IPS-20b (cell line): ENCODE results near the gene PLEKHM2.

Experiments used
- H3K27ac ChIP-seq: one replicate; pipeline ENCODE4 v1.5.1; 2013; ENCODE audit warnings: low read length
- H3K27me3 ChIP-seq: 2 replicates; pipeline ENCODE4 v1.6.1; 2013; ENCODE audit warnings: mild to moderate bottlenecking, low read length, inconsistent platforms; ENCODE audit not compliant: insufficient read depth
- H3K36me3 ChIP-seq: 2 replicates; pipeline ENCODE4 v1.6.1; 2013; ENCODE audit warnings: low read depth, mild to moderate bottlenecking, inconsistent platforms, low read length, moderate library complexity; ENCODE audit not compliant: insufficient read depth
- H3K4me1 ChIP-seq: 2 replicates; pipeline ENCODE4 v1.6.1; 2013; ENCODE audit warnings: mild to moderate bottlenecking, control low read depth, inconsistent platforms, low read length, moderate library complexity; ENCODE audit not compliant: insufficient read depth
- H3K4me3 ChIP-seq: 2 replicates; pipeline ENCODE4 v1.5.1; 2013; ENCODE audit warnings: mild to moderate bottlenecking, low read length, inconsistent platforms
- H3K9ac ChIP-seq: 2 replicates; pipeline ENCODE4 v1.6.1; 2013; ENCODE audit warnings: low read depth, mild to moderate bottlenecking, inconsistent platforms, low read length, moderate library complexity
- H3K9me3 ChIP-seq: 2 replicates; pipeline ENCODE4 v1.6.1; 2013; ENCODE audit warnings: mild to moderate bottlenecking, low read depth, low read length, inconsistent platforms; ENCODE audit not compliant: insufficient read depth

Gene PLEKHM2

DNA sequence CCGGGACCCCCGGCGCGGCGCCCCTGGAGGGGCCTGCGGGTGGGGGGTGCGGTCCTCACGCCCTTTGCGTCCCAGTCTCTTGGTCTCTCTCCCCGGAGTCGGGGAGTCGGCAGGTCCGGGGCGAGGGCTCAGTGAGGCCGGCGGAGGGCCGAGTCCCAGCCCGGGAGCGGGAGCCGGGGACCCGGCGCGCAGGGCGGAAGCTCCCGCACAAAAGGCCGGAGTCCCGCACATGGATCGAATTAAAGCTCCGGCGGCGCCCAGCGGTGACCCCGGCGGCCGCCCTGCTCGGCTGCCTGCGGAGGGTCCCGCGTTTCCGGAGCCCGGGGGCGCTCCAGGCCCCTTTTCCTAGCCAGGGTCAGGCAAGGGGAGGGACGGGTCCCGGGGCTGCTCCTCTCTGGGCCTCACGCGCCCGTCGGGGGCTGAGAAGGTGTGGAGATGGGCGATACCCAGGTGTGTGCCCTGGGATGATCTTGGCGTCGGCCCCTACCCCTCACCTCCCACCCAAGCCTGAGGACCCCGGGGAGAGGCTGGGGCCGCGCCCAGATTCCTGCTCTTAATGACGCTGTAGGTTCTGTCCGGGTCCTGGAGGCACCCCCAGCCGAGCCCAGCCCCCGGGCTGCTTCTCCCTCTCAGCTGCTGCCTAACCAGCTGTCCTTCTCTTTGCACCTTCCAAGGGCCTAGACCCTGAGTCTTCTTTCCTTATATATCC lies 75.0 kb downstream of the PLEKHM2 start:
- Histone ChIP-seq H3K27me3 (peaks cover 30% of the 10 kb centered on the region), H3K36me3 (peaks cover 6% of the 10 kb centered on the region; the same call in 1 of the 2 replicates), H3K27ac (no peak overlapping the region), H3K4me3 (peak overlapping the region; percentile 86), H3K9ac (peak overlapping the region; percentile 88), H3K9me3 (no peaks in the 10 kb centered on the region), H3K4me1 (peaks cover 28% of the 10 kb centered on the region)

DNA sequence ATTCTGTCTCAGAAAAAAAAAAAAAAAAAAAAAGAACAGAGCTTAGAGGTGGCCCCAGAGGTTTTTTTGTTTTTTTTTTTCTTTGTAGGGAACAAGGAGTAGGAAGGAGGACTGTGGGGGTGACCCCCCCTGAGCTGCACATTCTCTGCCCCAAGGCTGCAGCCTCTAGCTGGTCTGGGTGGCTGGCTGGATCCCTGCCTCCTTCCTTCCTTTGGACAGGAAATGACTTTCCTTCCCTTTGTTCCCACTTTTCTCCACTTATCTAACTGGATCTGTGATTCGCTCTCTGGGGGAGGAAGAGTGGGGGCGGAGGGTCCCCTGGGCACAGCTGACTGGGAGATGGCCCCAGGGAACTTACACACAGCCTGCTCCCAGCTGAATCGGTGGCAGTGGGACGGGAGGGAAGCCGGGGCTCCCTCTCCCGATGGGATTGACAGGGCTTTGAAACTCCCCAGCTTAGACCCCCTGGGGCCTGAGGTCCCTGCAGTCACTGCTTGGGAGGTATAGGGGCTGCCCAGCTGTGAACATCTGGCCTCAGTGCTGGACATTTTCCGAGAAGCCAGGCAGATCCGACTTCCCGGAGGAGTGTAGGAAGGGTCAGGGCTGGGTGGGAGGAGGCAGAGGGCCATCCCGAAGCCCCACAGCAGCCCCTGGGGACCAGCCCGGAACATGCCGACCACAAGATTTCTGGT lies 76.5 kb downstream of the PLEKHM2 start:
- H3K9ac ChIP-seq = peak overlapping the region; percentile 88; the same call in 1 of the 2 replicates
- no peaks in the 10 kb centered on the region for H3K9me3 ChIP-seq
- H3K36me3 ChIP-seq = peaks cover 22% of the 10 kb centered on the region
- H3K27me3 ChIP-seq = peaks cover 25% of the 10 kb centered on the region
- H3K4me1 ChIP-seq = peaks cover 23% of the 10 kb centered on the region
- H3K4me3 ChIP-seq = peak overlapping the region; percentile 52; the same call in 1 of the 2 replicates
- H3K27ac ChIP-seq = no peak overlapping the region

DNA sequence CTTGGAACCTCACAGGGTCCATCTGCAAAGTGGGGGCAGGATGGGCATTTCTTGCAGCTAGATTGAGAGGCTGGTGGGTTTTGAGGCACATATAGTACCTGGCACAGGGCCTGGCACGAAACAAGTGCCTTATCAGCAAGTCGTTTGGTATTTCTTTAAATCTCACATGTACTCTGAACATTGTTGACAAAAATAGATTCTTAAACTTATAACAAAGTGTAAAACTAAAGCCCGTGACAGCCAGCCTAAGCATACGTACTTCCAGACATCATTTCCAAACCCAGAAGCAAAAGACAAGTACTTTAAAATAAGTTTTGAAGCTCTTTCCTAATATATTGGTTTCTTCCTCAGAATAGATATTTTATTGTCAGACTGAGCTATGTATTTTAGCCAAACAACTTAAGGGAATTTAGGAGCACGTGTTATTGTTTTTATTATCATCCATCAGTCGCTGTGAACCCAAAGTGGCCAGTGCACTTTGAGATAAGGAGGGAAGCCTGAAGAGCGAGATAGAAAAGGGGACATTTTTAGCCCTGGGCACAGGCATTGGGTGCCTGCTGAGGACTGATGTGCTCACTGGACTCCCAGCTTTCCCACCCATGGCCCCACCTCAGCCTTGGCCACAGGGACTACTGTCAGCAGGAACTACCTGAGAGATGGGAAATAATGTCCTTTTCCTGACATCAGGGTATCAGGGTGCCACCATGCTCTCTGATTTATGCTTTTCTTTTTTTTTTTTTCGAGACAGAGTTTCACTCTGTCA lies 77.4 kb downstream of the PLEKHM2 start:
- peak overlapping the region; percentile 52; the same call in 1 of the 2 replicates for H3K4me3 ChIP-seq
- H3K36me3 ChIP-seq = peaks cover 28% of the 10 kb centered on the region
- H3K9ac ChIP-seq = peak overlapping the region; percentile 88; the same call in 1 of the 2 replicates
- peaks cover 16% of the 10 kb centered on the region; the same call in 1 of the 2 replicates for H3K4me1 ChIP-seq
- H3K9me3 ChIP-seq = no peaks in the 10 kb centered on the region
- no peak overlapping the region for H3K27ac ChIP-seq
- H3K27me3 ChIP-seq = peaks cover 20% of the 10 kb centered on the region

GRCh38 chr1:15762546-15762945 lies 78.4 kb downstream of the PLEKHM2 start:
- no peak overlapping the region for H3K9ac ChIP-seq
- H3K27ac ChIP-seq = no peak overlapping the region
- H3K9me3 ChIP-seq = no peaks in the 10 kb centered on the region
- peaks cover 37% of the 10 kb centered on the region for H3K36me3 ChIP-seq
- peaks cover 10% of the 10 kb centered on the region; the same call in 1 of the 2 replicates for H3K27me3 ChIP-seq
- H3K4me1 ChIP-seq = peaks cover 10% of the 10 kb centered on the region; the same call in 1 of the 2 replicates
- H3K4me3 ChIP-seq = no peak overlapping the region

DNA sequence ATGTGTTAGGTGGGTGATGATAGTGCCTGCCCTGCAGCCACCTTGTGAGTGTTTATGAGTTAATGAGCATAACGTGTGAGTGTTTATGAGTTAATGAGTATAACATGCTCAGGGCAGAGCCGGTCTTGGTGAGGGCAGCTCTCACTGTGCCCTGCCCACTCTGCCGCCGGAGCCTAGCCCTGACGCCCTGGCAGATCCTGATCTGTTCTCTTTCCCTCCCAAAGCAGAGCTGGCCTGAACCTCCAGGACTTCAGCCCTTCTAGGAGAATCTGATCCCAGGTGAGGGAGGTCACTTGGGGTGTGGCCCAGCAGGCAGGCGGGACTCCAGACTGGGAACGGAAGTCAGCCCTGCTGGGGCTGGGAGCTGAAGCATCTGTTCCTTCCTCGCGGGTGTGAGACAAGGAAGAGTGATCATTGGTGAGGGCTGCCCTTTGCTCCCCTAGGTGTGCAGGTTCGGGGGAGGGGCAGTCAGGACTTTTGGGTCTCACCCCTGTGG lies 80.2 kb downstream of the PLEKHM2 start:
- H3K27ac ChIP-seq = no peak overlapping the region
- no peak overlapping the region for H3K4me3 ChIP-seq
- H3K27me3 ChIP-seq = peaks cover 4% of the 10 kb centered on the region; the same call in 1 of the 2 replicates
- no peak overlapping the region for H3K9ac ChIP-seq
- no peaks in the 10 kb centered on the region for H3K9me3 ChIP-seq
- peaks cover 6% of the 10 kb centered on the region; the same call in 1 of the 2 replicates for H3K4me1 ChIP-seq
- peaks cover 53% of the 10 kb centered on the region for H3K36me3 ChIP-seq

DNA sequence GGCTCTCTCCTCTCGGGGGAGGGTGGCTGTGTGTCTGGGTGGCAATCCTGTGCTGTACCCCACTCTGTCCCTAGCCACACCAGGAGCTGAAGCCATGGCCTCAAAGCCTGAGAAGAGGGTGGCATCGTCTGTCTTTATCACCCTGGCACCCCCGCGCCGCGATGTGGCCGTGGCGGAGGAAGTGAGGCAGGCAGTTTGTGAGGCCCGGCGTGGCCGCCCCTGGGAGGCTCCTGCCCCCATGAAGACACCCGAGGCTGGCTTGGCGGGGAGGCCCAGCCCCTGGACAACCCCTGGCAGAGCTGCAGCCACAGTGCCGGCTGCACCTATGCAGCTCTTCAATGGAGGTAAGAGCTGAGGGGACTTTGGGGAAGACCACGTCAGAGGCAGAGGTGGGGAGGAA lies 80.8 kb downstream of the PLEKHM2 start:
- H3K36me3 ChIP-seq = peaks cover 54% of the 10 kb centered on the region
- H3K27ac ChIP-seq = no peak overlapping the region

DNA sequence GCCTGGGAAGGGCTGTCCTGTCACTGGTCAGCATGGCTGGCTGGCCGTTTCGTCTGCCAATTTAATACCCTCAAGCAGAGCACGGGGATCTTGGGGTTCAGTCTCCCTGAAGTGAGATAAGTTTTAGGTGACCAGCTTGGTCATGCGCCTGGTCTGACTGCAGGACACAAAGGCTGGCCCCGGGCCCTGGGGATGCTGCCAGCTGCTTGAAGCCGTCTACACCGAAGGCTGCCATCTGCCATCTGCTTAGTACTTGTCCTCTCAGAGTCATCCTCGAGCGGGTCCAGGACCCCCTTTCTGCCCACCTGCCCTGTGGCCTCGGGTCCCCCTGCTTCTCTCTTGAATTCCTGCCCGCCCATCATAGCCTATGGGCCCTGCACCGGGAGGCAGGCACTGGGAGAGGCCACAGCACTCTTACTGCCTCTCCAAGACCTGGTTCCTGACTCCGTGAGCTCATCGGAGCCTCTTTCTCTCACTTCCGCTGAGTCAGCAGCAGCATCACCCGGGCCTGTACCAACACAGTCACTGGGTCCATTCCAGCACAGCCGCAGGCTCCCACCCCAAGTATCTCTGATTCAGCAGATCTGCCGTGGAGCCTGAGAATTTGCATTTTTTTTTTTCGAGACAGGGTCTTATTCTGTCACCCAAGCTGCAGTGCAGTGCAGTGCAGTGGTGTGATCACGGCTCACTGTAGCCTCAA lies 81.5 kb downstream of the PLEKHM2 start:
- Histone ChIP-seq H3K9me3 (no peaks in the 10 kb centered on the region), H3K4me3 (no peak overlapping the region), H3K27ac (no peak overlapping the region), H3K9ac (no peak overlapping the region), H3K4me1 (peaks cover 6% of the 10 kb centered on the region; the same call in 1 of the 2 replicates), H3K36me3 (peaks cover 61% of the 10 kb centered on the region), H3K27me3 (no peaks in the 10 kb centered on the region)

More for the DNA sequence above, 80.8 kb downstream of the PLEKHM2 start:
- peaks cover 6% of the 10 kb centered on the region; the same call in 1 of the 2 replicates for H3K4me1 ChIP-seq
- no peak overlapping the region for H3K9ac ChIP-seq
- no peaks in the 10 kb centered on the region for H3K27me3 ChIP-seq
- H3K9me3 ChIP-seq = no peaks in the 10 kb centered on the region
- H3K4me3 ChIP-seq = no peak overlapping the region

DNA sequence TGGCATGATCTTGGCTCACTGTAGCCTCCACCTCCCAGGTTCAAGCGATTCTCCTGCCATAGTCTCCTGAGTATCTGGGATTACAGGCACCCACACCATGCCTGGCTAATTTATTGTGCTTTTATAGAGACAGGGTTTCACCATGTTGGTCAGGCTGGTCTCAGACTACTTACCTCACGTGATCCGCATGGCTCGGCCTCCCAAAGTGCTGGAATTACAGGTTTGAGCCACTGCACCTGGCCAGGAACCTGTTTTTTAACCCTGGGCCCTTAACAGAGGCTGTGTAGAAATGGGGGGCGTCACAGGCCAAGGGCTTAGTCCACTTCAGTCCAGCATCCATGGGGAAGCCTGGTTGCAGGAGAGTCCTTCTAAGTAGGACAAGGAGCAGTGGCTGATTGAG lies 83.8 kb downstream of the PLEKHM2 start:
- H3K27ac ChIP-seq = no peak overlapping the region
- no peaks in the 10 kb centered on the region for H3K27me3 ChIP-seq
- no peak overlapping the region for H3K9ac ChIP-seq
- no peaks in the 10 kb centered on the region for H3K4me1 ChIP-seq
- H3K4me3 ChIP-seq = no peak overlapping the region
- no peaks in the 10 kb centered on the region for H3K9me3 ChIP-seq
- H3K36me3 ChIP-seq = peaks cover 80% of the 10 kb centered on the region

GRCh38 chr1:15768388-15768787 lies 84.3 kb downstream of the PLEKHM2 start:
- H3K9me3 ChIP-seq = no peaks in the 10 kb centered on the region
- H3K4me3 ChIP-seq = no peak overlapping the region
- no peaks in the 10 kb centered on the region for H3K27me3 ChIP-seq
- no peak overlapping the region for H3K9ac ChIP-seq
- peaks cover 85% of the 10 kb centered on the region for H3K36me3 ChIP-seq
- no peaks in the 10 kb centered on the region for H3K4me1 ChIP-seq
- no peak overlapping the region for H3K27ac ChIP-seq

GRCh38 chr1:15770313-15770962 lies 86.3 kb downstream of the PLEKHM2 start:
- no peak overlapping the region for H3K4me3 ChIP-seq
- H3K9me3 ChIP-seq = no peaks in the 10 kb centered on the region
- no peak overlapping the region for H3K27ac ChIP-seq
- no peaks in the 10 kb centered on the region for H3K4me1 ChIP-seq
- no peak overlapping the region for H3K9ac ChIP-seq
- H3K27me3 ChIP-seq = no peaks in the 10 kb centered on the region
- peaks cover 82% of the 10 kb centered on the region for H3K36me3 ChIP-seq
